Keratinocyte (primary cell): ENCODE data around the gene PTPN14.

Source experiments
- CTCF ChIP-seq, 3 experiments: IDR thresholded peaks in 1 of 3; conservative IDR thresholded peaks in 1 of 3; optimal IDR thresholded peaks in 1 of 3; 2 replicates in 2 of 3; 3 replicates in 1 of 3; pipeline versions ENCODE3 to v1.5.1; 2011; ENCODE audit warnings: low read length in 3 of 3, mild to moderate bottlenecking in 3 of 3, moderate library complexity in 2 of 3, control low read depth in 1 of 3, inconsistent platforms in 1 of 3; ENCODE audit not compliant: insufficient read depth in 2 of 3; ENCODE audit errors: extremely low read depth in 1 of 3
- EZH2 ChIP-seq: IDR thresholded peaks from one replicate; pipeline ENCODE4 v1.6.1; 2012; ENCODE audit warnings: inconsistent platforms, mild to moderate bottlenecking, low read length, moderate library complexity

GRCh38 chr1:214383381-214384372 is 167.7 kb downstream of the PTPN14 start:
- TF ChIP-seq CTCF (optimal IDR thresholded peaks at IDR 0.05 in 1 of 3, IDR thresholded peaks at IDR 0.05 in 1 of 3, conservative IDR thresholded peaks at IDR 0.05 in 1 of 3; ENCODE audit: extremely low read depth in 1 of 3, insufficient read depth in 2 of 3, low read length in 3 of 3) (no peak), EZH2 (no peak)
